ENCODE results near the gene AKR1C1.
"Not testable (repeated sequence)": the region's sequence is repeated elsewhere in the genome, so short reads cannot be mapped to it uniquely, and the experiment has no call there.

The AKR1C1 gene

DNA sequence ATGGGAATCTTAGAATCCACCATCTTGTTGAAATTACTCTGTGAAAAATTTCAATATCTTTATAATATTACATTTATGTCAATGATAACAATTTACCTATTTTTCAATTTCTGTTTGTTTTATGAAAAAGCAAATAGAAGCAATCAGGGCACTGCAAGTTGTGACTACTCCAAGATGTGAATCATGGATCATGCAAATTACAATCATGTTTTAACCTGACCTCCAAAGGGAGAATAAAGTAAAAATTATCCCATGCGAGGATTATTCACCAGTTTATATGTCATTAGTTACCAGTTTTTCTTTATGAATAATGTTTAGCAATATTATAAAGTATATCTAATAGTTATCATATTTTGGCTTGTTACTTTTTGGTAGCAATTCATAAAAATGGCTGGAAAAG, 907 bp upstream of the AKR1C1 start:
- H3K9ac ChIP-seq (ENCODE audit: low read depth, low read length); ATAC-seq (ENCODE audit: insufficient read depth, low read depth); H3K4me1 ChIP-seq (ENCODE audit: insufficient read depth, low read length); H3K4me2 ChIP-seq (ENCODE audit: insufficient read depth, low read length); H3K27ac ChIP-seq (ENCODE audit: low read length); H3K9me3 ChIP-seq (ENCODE audit: insufficient read depth, low read length, severe bottlenecking); H2AFZ ChIP-seq (ENCODE audit: low read depth, low read length); H3K36me3 ChIP-seq (ENCODE audit: insufficient read depth, low read length); H3K4me3 ChIP-seq (ENCODE audit: low read depth in 1 of 2, low read length in 2 of 2); H3K27me3 ChIP-seq (ENCODE audit: insufficient read depth, low read length, poor library complexity); H4K20me1 ChIP-seq (ENCODE audit: insufficient read depth, low read length); H3K79me2 ChIP-seq (ENCODE audit: insufficient read depth, low read length); DNase-seq: not testable (repeated sequence)

DNA sequence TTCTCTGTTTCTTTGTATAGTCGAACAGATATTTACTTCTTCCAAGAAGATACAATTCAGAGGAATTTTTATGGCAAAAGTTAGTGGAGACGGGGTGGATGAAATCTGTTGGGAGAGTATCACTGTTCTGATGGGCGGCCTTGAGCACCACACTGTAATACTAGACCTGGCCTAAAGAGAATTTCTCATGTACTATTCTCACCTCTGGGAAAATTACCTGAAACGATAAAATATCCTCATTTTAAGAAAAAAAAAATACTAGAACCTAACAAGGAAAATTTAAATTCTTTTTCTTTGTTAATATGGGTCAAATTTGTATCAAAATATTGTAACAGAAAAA, 570 bp downstream of the AKR1C1 start:
- not testable (repeated sequence) for H3K27ac ChIP-seq (ENCODE audit: low read length); H3K4me2 ChIP-seq (ENCODE audit: insufficient read depth, low read length); H3K79me2 ChIP-seq (ENCODE audit: insufficient read depth, low read length); H2AFZ ChIP-seq (ENCODE audit: low read depth, low read length); H3K9me3 ChIP-seq (ENCODE audit: insufficient read depth, low read length, severe bottlenecking); ATAC-seq (ENCODE audit: insufficient read depth, low read depth); H3K27me3 ChIP-seq (ENCODE audit: insufficient read depth, low read length, poor library complexity); H3K36me3 ChIP-seq (ENCODE audit: insufficient read depth, low read length); H3K4me1 ChIP-seq (ENCODE audit: insufficient read depth, low read length); H4K20me1 ChIP-seq (ENCODE audit: insufficient read depth, low read length); DNase-seq; H3K4me3 ChIP-seq (ENCODE audit: low read depth in 1 of 2, low read length in 2 of 2); H3K9ac ChIP-seq (ENCODE audit: low read depth, low read length)

DNA sequence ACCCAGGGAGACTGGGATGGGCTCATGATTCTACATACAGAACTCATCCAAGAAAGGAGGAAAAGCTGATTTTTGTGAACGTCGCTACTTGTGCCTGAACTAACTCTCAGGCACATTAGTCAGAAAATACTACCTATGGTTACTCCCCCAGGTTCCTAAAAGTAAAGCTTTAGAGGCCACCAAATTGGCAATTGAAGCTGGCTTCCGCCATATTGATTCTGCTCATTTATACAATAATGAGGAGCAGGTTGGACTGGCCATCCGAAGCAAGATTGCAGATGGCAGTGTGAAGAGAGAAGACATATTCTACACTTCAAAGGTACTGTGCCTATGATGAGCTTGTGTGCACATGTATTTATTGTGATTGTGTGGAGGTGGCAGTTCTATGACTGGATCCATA, 2.5 kb downstream of the AKR1C1 start:
- H3K4me2 ChIP-seq (ENCODE audit: insufficient read depth, low read length); H4K20me1 ChIP-seq (ENCODE audit: insufficient read depth, low read length); ATAC-seq (ENCODE audit: insufficient read depth, low read depth); H3K27ac ChIP-seq (ENCODE audit: low read length); H3K79me2 ChIP-seq (ENCODE audit: insufficient read depth, low read length); H3K4me3 ChIP-seq (ENCODE audit: low read depth in 1 of 2, low read length in 2 of 2); H3K4me1 ChIP-seq (ENCODE audit: insufficient read depth, low read length); H3K9me3 ChIP-seq (ENCODE audit: insufficient read depth, low read length, severe bottlenecking); H3K9ac ChIP-seq (ENCODE audit: low read depth, low read length); H3K36me3 ChIP-seq (ENCODE audit: insufficient read depth, low read length); DNase-seq; H2AFZ ChIP-seq (ENCODE audit: low read depth, low read length); H3K27me3 ChIP-seq (ENCODE audit: insufficient read depth, low read length, poor library complexity): not testable (repeated sequence)

DNA sequence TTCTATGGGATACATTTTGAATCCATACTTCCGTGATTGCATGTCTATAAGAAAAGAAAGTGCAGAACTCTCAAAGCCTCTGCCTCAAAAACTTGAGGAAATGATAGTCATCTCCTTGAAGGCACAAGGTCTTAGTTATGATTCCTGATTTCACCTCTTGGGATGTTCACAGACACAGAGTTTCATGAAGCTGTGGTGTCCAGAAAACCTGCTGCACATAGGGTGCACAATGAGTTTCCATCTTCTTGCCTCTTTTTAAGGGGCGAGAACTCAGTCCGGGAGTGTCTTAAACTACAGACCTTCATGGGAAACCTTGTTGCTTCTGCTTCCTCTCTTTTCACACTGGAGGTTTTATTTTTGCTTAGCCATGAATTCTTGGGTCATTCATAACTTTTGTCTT, 4.0 kb downstream of the AKR1C1 start:
- H3K9ac ChIP-seq (ENCODE audit: low read depth, low read length); H2AFZ ChIP-seq (ENCODE audit: low read depth, low read length); H3K27me3 ChIP-seq (ENCODE audit: insufficient read depth, low read length, poor library complexity); H3K9me3 ChIP-seq (ENCODE audit: insufficient read depth, low read length, severe bottlenecking); DNase-seq; H3K4me1 ChIP-seq (ENCODE audit: insufficient read depth, low read length); H3K36me3 ChIP-seq (ENCODE audit: insufficient read depth, low read length); ATAC-seq (ENCODE audit: insufficient read depth, low read depth); H3K79me2 ChIP-seq (ENCODE audit: insufficient read depth, low read length); H4K20me1 ChIP-seq (ENCODE audit: insufficient read depth, low read length); H3K27ac ChIP-seq (ENCODE audit: low read length); H3K4me2 ChIP-seq (ENCODE audit: insufficient read depth, low read length); H3K4me3 ChIP-seq (ENCODE audit: low read depth in 1 of 2, low read length in 2 of 2): not testable (repeated sequence)

DNA sequence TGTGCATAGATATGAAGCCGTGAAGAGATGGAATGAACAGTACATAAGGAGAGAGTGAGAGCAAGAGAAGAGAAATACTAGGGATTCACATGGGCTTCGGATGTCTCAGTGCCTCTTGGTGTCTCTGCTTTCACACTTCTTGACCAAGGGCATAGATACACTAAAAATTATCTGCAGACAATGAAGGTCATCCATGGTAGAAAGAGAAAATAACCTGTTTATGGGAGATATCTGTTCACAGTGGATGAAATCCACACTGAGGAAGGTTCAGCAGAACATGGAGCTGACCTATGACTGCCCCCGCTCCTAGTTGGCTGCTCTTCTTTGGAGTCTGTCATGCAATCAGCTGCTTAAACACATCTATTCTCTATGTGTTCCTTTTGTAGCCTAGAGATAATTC, 6.1 kb downstream of the AKR1C1 start:
- H3K4me3 ChIP-seq (ENCODE audit: low read depth in 1 of 2, low read length in 2 of 2); H3K27ac ChIP-seq (ENCODE audit: low read length); H3K4me2 ChIP-seq (ENCODE audit: insufficient read depth, low read length); H2AFZ ChIP-seq (ENCODE audit: low read depth, low read length); H3K9ac ChIP-seq (ENCODE audit: low read depth, low read length); H4K20me1 ChIP-seq (ENCODE audit: insufficient read depth, low read length); DNase-seq; H3K27me3 ChIP-seq (ENCODE audit: insufficient read depth, low read length, poor library complexity); H3K9me3 ChIP-seq (ENCODE audit: insufficient read depth, low read length, severe bottlenecking); ATAC-seq (ENCODE audit: insufficient read depth, low read depth); H3K36me3 ChIP-seq (ENCODE audit: insufficient read depth, low read length); H3K4me1 ChIP-seq (ENCODE audit: insufficient read depth, low read length); H3K79me2 ChIP-seq (ENCODE audit: insufficient read depth, low read length): not testable (repeated sequence)

DNA sequence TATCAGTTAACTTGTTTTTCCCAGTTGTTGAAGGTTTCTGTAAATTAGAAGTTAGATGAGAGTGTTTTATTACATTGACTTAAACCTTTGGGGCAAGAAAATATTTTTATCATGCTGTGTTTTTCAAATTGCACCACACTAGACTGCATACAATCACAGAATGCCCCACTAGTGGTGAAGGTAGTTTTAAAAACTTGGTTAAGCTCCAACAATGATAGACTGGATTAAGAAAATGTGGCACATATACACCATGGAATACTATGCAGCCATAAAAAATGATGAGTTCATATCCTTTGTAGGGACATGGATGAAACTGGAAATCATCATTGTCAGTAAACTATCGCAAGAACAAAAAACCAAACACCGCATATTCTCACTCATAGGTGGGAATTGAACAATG, 7.1 kb downstream of the AKR1C1 start:
- not testable (repeated sequence) for H3K9ac ChIP-seq (ENCODE audit: low read depth, low read length); ATAC-seq (ENCODE audit: insufficient read depth, low read depth); H3K36me3 ChIP-seq (ENCODE audit: insufficient read depth, low read length); H3K4me2 ChIP-seq (ENCODE audit: insufficient read depth, low read length); H3K4me1 ChIP-seq (ENCODE audit: insufficient read depth, low read length); H3K79me2 ChIP-seq (ENCODE audit: insufficient read depth, low read length); H3K4me3 ChIP-seq (ENCODE audit: low read depth in 1 of 2, low read length in 2 of 2); DNase-seq; H4K20me1 ChIP-seq (ENCODE audit: insufficient read depth, low read length); H2AFZ ChIP-seq (ENCODE audit: low read depth, low read length); H3K27ac ChIP-seq (ENCODE audit: low read length); H3K27me3 ChIP-seq (ENCODE audit: insufficient read depth, low read length, poor library complexity); H3K9me3 ChIP-seq (ENCODE audit: insufficient read depth, low read length, severe bottlenecking)

DNA sequence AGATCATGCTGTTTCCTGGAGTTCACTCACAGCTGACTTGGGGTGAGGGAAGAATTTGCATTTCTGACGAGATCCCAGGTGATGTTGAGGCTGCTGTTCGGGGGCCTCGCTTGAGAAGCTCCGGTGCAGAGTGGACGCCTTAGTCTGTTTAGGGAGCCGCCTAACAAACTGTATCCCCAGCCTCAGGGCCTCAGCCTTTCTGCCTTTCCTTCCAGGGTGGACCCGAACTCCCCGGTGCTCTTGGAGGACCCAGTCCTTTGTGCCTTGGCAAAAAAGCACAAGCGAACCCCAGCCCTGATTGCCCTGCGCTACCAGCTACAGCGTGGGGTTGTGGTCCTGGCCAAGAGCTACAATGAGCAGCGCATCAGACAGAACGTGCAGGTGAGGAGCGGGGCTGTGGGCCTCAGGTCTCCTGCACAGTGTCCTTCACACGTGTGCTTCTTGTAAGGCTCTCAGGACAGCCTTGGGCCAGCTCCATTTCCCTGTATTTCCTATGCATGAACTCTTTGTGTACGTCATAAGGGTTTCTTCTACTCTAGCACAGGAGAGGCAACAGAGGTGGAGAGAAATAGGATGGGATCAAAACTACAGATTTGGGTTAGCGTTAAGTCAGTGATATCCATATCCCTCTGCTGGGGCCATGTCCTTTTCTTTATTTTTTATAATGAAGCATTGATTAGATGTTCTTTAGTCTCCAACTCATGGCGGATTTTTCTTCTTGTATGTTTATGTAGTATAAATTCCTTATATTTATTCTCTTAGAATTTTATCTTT, 9.3 kb downstream of the AKR1C1 start:
- not testable (repeated sequence) for H3K27ac ChIP-seq (ENCODE audit: low read length); H4K20me1 ChIP-seq (ENCODE audit: insufficient read depth, low read length); H3K4me3 ChIP-seq (ENCODE audit: low read depth in 1 of 2, low read length in 2 of 2); H3K9ac ChIP-seq (ENCODE audit: low read depth, low read length); H3K27me3 ChIP-seq (ENCODE audit: insufficient read depth, low read length, poor library complexity); H3K4me2 ChIP-seq (ENCODE audit: insufficient read depth, low read length); H3K79me2 ChIP-seq (ENCODE audit: insufficient read depth, low read length); H3K36me3 ChIP-seq (ENCODE audit: insufficient read depth, low read length); H2AFZ ChIP-seq (ENCODE audit: low read depth, low read length); H3K9me3 ChIP-seq (ENCODE audit: insufficient read depth, low read length, severe bottlenecking); H3K4me1 ChIP-seq (ENCODE audit: insufficient read depth, low read length); ATAC-seq (ENCODE audit: insufficient read depth, low read depth); DNase-seq

DNA sequence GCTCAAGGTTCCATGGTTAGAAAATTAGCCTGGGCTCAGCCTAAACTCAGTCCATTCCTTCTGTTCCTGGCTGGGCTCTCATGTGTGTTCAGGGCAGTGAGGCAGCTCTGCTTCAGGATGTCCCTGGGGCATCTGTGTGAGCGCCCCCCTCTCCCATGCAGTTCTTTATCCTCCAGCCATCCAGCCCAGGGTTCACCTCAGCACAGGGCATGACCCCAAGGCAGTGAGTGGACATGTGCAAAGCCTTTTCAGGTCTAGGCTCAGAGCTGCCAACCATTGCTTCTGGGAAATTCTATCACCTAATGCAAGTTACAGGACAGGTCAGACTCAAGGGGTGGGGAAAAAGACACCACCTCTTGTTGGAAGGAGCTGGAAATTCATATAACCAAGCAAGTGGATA, 10.1 kb downstream of the AKR1C1 start:
- not testable (repeated sequence) for ATAC-seq (ENCODE audit: insufficient read depth, low read depth); H3K9me3 ChIP-seq (ENCODE audit: insufficient read depth, low read length, severe bottlenecking); H3K9ac ChIP-seq (ENCODE audit: low read depth, low read length); H3K4me2 ChIP-seq (ENCODE audit: insufficient read depth, low read length); H3K79me2 ChIP-seq (ENCODE audit: insufficient read depth, low read length); H3K36me3 ChIP-seq (ENCODE audit: insufficient read depth, low read length); H3K4me1 ChIP-seq (ENCODE audit: insufficient read depth, low read length); H3K27me3 ChIP-seq (ENCODE audit: insufficient read depth, low read length, poor library complexity); H2AFZ ChIP-seq (ENCODE audit: low read depth, low read length); H3K27ac ChIP-seq (ENCODE audit: low read length); H4K20me1 ChIP-seq (ENCODE audit: insufficient read depth, low read length); H3K4me3 ChIP-seq (ENCODE audit: low read depth in 1 of 2, low read length in 2 of 2); DNase-seq

Data from DND-41 (cell line).